HFF-Myc (cell line): ENCODE results near the gene JAK1.

Experiments
- DNase-seq: peaks from one replicate; pipeline ENCODE4 v3.0.0-alpha.2; 2011; ENCODE audit warnings: low read depth; ENCODE audit errors: extremely low read depth
- H3K4me3 ChIP-seq: replicated peaks from 2 replicates; pipeline ENCODE4 v1.5.1; 2011; ENCODE audit warnings: low read depth, mild to moderate bottlenecking, control low read depth, low read length
- CTCF ChIP-seq: IDR thresholded peaks from 2 replicates; pipeline ENCODE4 v1.5.1; 2012; ENCODE audit warnings: mild to moderate bottlenecking, low read depth, low read length, control low read depth; ENCODE audit errors: missing control alignments

JAK1 gene

GRCh38 chr1:64885648-64886047 is 80.7 kb downstream of the JAK1 start:
- TF ChIP-seq CTCF: no peak
- DNase-seq: no peak
- no peak overlapping the region for H3K4me3 ChIP-seq

DNA sequence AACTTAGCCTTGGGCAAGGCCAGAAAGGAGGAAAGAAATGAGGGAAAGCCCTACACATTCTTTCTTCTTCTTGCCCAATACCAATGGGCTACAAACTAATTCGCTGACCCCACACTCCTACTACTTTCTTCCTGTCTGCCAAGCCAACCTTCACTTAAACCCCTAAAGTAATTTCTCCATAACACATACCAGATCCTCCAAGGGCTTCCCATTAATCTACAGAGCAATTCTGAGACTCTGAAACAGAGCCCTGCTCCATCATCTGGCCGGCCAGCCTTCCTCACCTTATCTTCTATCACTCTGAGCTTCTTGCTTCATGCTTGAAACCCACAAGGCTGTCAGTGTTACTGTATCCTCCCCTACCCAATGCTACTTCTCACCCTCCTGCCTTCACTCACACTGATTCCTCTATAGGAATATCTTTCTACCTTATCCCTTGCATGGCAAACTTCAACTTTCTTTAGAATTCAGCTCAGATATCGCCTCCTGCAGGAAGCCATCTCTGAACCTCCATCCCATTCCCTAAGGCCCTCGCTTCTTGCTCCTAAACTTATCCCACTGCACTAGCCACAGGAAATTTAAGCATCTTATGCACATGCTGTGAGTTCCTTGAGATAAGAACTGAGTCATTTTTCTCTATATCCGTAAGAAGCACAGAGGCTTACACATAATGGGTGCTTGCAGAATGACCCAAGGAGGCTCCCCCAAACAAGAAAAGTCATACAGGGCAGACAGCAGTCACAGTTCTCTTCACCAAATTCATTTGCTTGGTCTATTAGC is 81.9 kb downstream of the JAK1 start:
- H3K4me3 ChIP-seq: no peak overlapping the region
- no peak for DNase-seq

DNA sequence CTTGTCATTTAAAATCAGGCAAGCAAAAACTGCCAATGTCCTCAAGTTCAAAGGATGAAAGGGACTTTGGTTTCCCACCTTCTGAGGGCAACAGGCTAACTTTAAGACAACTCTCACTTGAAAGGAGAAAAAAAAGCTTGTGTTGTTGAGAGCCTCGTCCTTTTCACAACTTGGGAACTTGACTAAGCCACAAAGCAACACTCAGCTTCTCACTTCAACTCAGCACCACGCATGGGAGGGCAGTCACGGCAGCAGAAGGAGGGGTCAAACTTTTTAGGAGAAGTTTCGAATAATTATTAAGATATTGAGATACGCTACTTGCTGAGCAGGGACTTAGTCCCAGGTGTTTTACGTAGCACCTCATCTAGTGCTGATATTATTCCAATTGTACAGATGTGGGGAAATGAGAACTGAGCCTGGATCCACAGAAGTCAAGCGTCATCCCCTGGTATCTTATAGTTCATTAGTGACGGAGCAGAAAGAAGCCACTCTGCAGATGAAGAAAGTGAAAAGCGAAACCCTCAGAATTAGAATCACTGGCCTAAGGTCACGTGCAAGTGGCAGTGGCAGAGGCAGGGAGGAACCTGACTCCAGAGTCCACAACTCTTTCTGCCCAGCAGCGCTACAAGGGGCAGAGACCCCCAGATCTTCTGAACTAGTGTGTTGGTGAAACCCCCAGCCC is 83.6 kb downstream of the JAK1 start:
- no peak overlapping the region for H3K4me3 ChIP-seq
- DNase-seq: no peak
- TF ChIP-seq CTCF: no peak

More for the DNA sequence above, 81.9 kb downstream of the JAK1 start:
- TF ChIP-seq CTCF: no peak

DNA sequence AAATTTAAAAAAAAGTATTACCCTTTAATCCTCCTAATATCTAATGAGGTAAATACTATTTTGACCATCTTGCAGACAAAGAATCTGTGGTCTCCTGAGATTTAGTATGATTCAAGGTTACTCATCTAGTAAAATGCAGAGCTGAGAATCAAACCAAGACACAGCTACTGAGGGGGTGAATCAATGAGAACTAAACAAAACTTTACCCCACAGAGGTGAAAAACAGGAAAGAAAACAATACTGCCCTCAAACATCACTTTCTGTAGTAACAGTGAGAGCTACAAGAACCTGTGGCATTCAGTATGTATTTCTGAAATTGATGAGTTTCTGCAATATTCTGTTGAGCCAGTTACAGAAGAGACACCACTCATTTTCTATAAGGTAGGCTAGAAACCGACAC is 85.1 kb downstream of the JAK1 start:
- no peak overlapping the region for H3K4me3 ChIP-seq
- TF ChIP-seq CTCF: no peak
- no peak for DNase-seq

DNA sequence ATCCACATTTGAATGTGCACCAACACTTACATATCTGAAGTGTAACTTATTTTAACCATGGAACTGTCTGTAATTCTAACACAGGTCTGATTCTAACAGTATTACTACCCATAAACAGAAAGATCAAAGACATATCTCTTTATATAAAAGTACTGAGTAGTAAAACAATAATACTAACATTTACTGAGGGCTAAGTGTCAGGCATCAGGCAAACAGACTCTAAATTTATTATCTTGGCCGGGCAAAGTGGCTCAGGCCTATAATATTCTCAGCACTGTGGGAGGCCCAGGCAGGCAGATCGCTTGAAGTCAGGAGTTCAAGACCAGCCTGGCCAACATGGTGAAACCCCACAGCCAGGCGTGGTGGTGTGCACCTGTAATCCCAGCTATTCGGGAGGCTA is 85.9 kb downstream of the JAK1 start:
- no peak overlapping the region for H3K4me3 ChIP-seq
- no peak for DNase-seq
- no peak for TF ChIP-seq CTCF

DNA sequence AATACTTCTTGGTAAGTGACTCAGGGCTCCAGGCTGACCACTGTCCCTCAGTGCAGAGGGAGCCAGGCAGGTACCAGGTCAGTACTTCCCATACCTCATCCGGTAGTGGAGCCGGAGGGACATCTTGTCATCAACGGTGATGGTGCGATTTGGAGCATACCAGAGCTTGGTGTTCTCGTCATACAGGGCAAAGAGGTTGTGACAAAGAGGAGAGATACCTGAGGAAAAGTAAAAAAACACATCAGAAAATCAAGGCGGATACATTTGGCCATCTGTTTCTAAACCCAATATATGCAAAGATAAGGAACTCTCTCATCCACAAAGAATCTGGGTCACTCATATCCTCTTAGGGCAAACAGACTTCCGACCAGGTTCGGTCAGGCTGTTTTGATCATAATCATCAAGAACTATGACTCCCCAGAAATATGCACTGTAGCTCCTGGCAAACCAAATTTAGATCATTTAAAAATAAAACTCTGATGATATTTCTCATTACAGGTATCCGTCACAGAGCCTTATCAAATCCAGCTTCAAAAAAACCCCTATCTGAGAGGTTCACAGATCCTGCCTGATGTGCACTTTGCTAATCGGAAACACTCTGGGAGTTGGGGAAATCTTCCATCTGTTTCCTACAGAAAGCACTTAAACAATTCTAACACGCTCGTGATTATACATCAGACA is 87.3 kb downstream of the JAK1 start:
- no peak overlapping the region for H3K4me3 ChIP-seq
- no peak for DNase-seq
- TF ChIP-seq CTCF: no peak
